ENCODE measurements around the gene IRF4.

GRCh38 chr6:369559-370431 lies 21.8 kb upstream of the IRF4 start:
- TF ChIP-seq MAX (IDR thresholded peaks at IDR 0.05; ENCODE audit: insufficient read depth, insufficient read length) (no peak), CTCF (IDR thresholded peaks at IDR 0.05; ENCODE audit: extremely low read depth in 1 of 2, insufficient read depth in 1 of 2, low read depth in 1 of 2, low read length in 2 of 2) (no peak), EZH2 (IDR thresholded peaks at IDR 0.05; ENCODE audit: borderline replicate concordance, low read depth, low read length, severe bottlenecking) (no peak), POLR2A (IDR thresholded peaks at IDR 0.05; ENCODE audit: low read depth, low read length) (no peak), MYC (IDR thresholded peaks at IDR 0.05; ENCODE audit: low read depth, low read length) (no peak), GATA2 (IDR thresholded peaks at IDR 0.05; ENCODE audit: insufficient read depth, insufficient read length, low read depth, low read length) (no peak), JUN (IDR thresholded peaks at IDR 0.05; ENCODE audit: borderline replicate concordance, insufficient read depth, insufficient read length, low read depth) (no peak)
